HG02840 (cell line): ENCODE measurements around the gene OR8B4.
"Not testable (repeated sequence)": the region's sequence is repeated elsewhere in the genome, so short reads cannot be mapped to it uniquely, and the experiment has no call there.

ENCODE experiments used
- ATAC-seq: cut with Tn5 transposase; IDR thresholded peaks from one replicate; pipeline ENCODE4 v1.9.1; 2021; ENCODE audit warnings: mild to moderate bottlenecking, moderate library complexity, moderate number of reproducible peaks; ENCODE audit not compliant: unreplicated experiment, low FRiP score

Gene OR8B4

GRCh38 chr11:124415356-124415923 is 9.2 kb downstream of the OR8B4 start:
- ATAC-seq, result no peak

- no peak for ATAC-seq
Measured at GRCh38 chr11:124409906-124410305, 14.8 kb downstream of the OR8B4 start.

- no peak for ATAC-seq
Measured at GRCh38 chr11:124405581-124405980, 19.1 kb downstream of the OR8B4 start.

- not testable (repeated sequence) for ATAC-seq
Measured at GRCh38 chr11:124403186-124403585, 21.5 kb downstream of the OR8B4 start.

GRCh38 chr11:124402326-124402922 is 22.2 kb downstream of the OR8B4 start:
- peak; percentile 67 for ATAC-seq

- ATAC-seq, result no peak
Measured at GRCh38 chr11:124398924-124399323, 25.7 kb downstream of the OR8B4 start, which contains the start of gene OR8B3. Gene OR8B3 (minus strand): TSS chr11:124399024. CDS start chr11:124397351, 1,673 bp downstream.

GRCh38 chr11:124396847-124397246 is 27.8 kb downstream of the OR8B4 start:
- not testable (repeated sequence) for ATAC-seq

GRCh38 chr11:124394408-124394807 is 30.3 kb downstream of the OR8B4 start:
- ATAC-seq, result no peak

GRCh38 chr11:124384399-124384798 is 40.3 kb downstream of the OR8B4 start, which contains the start of gene OR8B2:
Gene OR8B2 (minus strand): TSS chr11:124384499. CDS start chr11:124383343, 1,156 bp downstream.
- no peak for ATAC-seq

GRCh38 chr11:124382857-124383256 is 41.8 kb downstream of the OR8B4 start:
- ATAC-seq, result not testable (repeated sequence)

- no peak for ATAC-seq
Measured at GRCh38 chr11:124380585-124380984, 44.1 kb downstream of the OR8B4 start.

- ATAC-seq, result no peak
Measured at GRCh38 chr11:124376280-124376679, 48.4 kb downstream of the OR8B4 start.
